Measurements from ENCODE around the gene ADAMTS17.
"Not testable (repeated sequence)": the region's sequence is repeated elsewhere in the genome, so short reads cannot be mapped to it uniquely, and the experiment has no call there.

Gene ADAMTS17

GRCh38 chr15:99930696-99931095, 411.1 kb downstream of the ADAMTS17 start:
- no peaks in the 10 kb centered on the region for H3K36me3 ChIP-seq (ENCODE audit: control insufficient read depth, insufficient read depth, low read length)
- H3K27me3 ChIP-seq (ENCODE audit: control insufficient read depth, insufficient read depth, low read length) = no peaks in the 10 kb centered on the region
- no peak overlapping the region for H2AFZ ChIP-seq
- H3K9me3 ChIP-seq (ENCODE audit: control insufficient read depth, low read length) = no peaks in the 10 kb centered on the region
- H3K4me3 ChIP-seq (ENCODE audit: low read depth, low read length) = no peak overlapping the region
- no peaks in the 10 kb centered on the region for H3K4me1 ChIP-seq
- no peak overlapping the region for H3K27ac ChIP-seq
- TF ChIP-seq, protein P1, sequence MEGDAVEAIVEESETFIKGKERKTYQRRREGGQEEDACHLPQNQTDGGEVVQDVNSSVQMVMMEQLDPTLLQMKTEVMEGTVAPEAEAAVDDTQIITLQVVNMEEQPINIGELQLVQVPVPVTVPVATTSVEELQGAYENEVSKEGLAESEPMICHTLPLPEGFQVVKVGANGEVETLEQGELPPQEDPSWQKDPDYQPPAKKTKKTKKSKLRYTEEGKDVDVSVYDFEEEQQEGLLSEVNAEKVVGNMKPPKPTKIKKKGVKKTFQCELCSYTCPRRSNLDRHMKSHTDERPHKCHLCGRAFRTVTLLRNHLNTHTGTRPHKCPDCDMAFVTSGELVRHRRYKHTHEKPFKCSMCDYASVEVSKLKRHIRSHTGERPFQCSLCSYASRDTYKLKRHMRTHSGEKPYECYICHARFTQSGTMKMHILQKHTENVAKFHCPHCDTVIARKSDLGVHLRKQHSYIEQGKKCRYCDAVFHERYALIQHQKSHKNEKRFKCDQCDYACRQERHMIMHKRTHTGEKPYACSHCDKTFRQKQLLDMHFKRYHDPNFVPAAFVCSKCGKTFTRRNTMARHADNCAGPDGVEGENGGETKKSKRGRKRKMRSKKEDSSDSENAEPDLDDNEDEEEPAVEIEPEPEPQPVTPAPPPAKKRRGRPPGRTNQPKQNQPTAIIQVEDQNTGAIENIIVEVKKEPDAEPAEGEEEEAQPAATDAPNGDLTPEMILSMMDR (IDR thresholded peaks at IDR 0.05) = no peak
- no peak overlapping the region for H3K4me2 ChIP-seq (ENCODE audit: low read length)
- no peaks in the 10 kb centered on the region for H3K79me2 ChIP-seq
- no peak overlapping the region for H3K9ac ChIP-seq

DNA sequence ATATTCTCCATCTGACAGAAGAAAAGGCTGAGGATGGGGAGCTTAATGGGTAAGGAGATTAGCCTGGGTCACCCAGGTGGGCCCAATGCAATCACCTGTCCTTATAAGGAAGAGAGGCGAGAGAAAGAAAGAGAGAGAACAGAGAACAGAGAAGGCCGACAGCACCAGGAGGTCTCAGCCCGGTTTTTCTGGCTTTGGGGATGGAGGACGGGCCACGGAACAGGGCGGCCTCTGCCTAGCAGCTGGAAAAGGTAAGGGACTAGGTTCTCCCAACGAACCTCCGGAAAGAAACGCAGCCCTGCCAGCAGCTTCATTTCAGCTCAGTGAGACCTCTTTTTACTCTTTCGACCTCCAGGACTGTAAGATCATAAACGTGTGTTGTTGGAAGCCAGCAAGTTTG, 412.5 kb downstream of the ADAMTS17 start:
- no peaks in the 10 kb centered on the region for H3K9me3 ChIP-seq (ENCODE audit: control insufficient read depth, low read length)
- H3K9ac ChIP-seq = no peak overlapping the region
- no peaks in the 10 kb centered on the region for H3K27me3 ChIP-seq (ENCODE audit: control insufficient read depth, insufficient read depth, low read length)
- no peaks in the 10 kb centered on the region for H3K4me1 ChIP-seq
- no peak overlapping the region for H3K27ac ChIP-seq
- TF ChIP-seq, protein P1 (IDR thresholded peaks at IDR 0.05) = no peak
- H3K4me3 ChIP-seq (ENCODE audit: low read depth, low read length) = no peak overlapping the region
- H2AFZ ChIP-seq = no peak overlapping the region
- no peaks in the 10 kb centered on the region for H3K79me2 ChIP-seq
- no peaks in the 10 kb centered on the region for H3K36me3 ChIP-seq (ENCODE audit: control insufficient read depth, insufficient read depth, low read length)
- H3K4me2 ChIP-seq (ENCODE audit: low read length) = no peak overlapping the region

GRCh38 chr15:99928429-99928981, 413.3 kb downstream of the ADAMTS17 start:
- Histone ChIP-seq H3K27me3 (ENCODE audit: control insufficient read depth, insufficient read depth, low read length) (no peaks in the 10 kb centered on the region), H3K79me2 (no peaks in the 10 kb centered on the region), H3K36me3 (ENCODE audit: control insufficient read depth, insufficient read depth, low read length) (no peaks in the 10 kb centered on the region), H3K9me3 (ENCODE audit: control insufficient read depth, low read length) (no peaks in the 10 kb centered on the region), H3K9ac (no peak overlapping the region), H3K4me2 (ENCODE audit: low read length) (peak overlapping the region; percentile 52), H3K4me3 (ENCODE audit: low read depth, low read length) (peak overlapping the region; percentile 17), H3K27ac (peak overlapping the region; percentile 42), H2AFZ (peak overlapping the region; percentile 92), H3K4me1 (no peaks in the 10 kb centered on the region)
- TF ChIP-seq, protein P1 (IDR thresholded peaks at IDR 0.05) = peak; percentile 56

DNA sequence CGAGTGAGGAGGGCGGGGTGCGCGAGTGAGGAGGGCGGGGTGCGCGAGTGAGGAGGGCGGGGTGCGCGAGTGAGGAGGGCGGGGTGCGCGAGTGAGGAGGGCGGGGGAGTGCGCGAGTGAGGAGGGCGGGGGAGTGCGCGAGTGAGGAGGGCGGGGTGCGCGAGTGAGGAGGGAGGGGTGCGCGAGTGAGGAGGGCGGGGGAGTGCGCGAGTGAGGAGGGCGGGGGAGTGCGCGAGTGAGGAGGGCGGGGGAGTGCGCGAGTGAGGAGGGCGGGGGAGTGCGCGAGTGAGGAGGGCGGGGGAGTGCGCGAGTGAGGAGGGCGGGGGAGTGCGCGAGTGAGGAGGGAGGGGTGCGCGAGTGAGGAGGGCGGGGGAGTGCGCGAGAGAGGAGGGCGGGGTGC, 415.2 kb downstream of the ADAMTS17 start:
- not testable (repeated sequence) for H3K4me2 ChIP-seq (ENCODE audit: low read length); H3K36me3 ChIP-seq (ENCODE audit: control insufficient read depth, insufficient read depth, low read length); H3K4me1 ChIP-seq; H3K4me3 ChIP-seq (ENCODE audit: low read depth, low read length); H3K9me3 ChIP-seq (ENCODE audit: control insufficient read depth, low read length); H3K27ac ChIP-seq; H2AFZ ChIP-seq; H3K9ac ChIP-seq; H3K27me3 ChIP-seq (ENCODE audit: control insufficient read depth, insufficient read depth, low read length); H3K79me2 ChIP-seq

GRCh38 chr15:99925661-99926461, 415.9 kb downstream of the ADAMTS17 start:
- no peaks in the 10 kb centered on the region for H3K79me2 ChIP-seq
- H2AFZ ChIP-seq = peak overlapping the region; percentile 87
- H3K4me2 ChIP-seq (ENCODE audit: low read length) = peak overlapping the region; percentile 60
- H3K4me1 ChIP-seq = no peaks in the 10 kb centered on the region
- H3K27me3 ChIP-seq (ENCODE audit: control insufficient read depth, insufficient read depth, low read length) = no peaks in the 10 kb centered on the region
- H3K27ac ChIP-seq = peak overlapping the region; percentile 69
- TF ChIP-seq, protein P1 (IDR thresholded peaks at IDR 0.05) = no peak
- H3K9ac ChIP-seq = no peak overlapping the region
- no peaks in the 10 kb centered on the region for H3K36me3 ChIP-seq (ENCODE audit: control insufficient read depth, insufficient read depth, low read length)
- peak overlapping the region; percentile 54 for H3K4me3 ChIP-seq (ENCODE audit: low read depth, low read length)
- no peaks in the 10 kb centered on the region for H3K9me3 ChIP-seq (ENCODE audit: control insufficient read depth, low read length)
